Measurements from ENCODE around the gene RELA.
A peak's percentile ranks its signal among the peaks of the same experiment; 100 is the strongest.
"Not testable (repeated sequence)": the region's sequence is repeated elsewhere in the genome, so short reads cannot be mapped to it uniquely, and the experiment has no call there.

The RELA gene

DNA sequence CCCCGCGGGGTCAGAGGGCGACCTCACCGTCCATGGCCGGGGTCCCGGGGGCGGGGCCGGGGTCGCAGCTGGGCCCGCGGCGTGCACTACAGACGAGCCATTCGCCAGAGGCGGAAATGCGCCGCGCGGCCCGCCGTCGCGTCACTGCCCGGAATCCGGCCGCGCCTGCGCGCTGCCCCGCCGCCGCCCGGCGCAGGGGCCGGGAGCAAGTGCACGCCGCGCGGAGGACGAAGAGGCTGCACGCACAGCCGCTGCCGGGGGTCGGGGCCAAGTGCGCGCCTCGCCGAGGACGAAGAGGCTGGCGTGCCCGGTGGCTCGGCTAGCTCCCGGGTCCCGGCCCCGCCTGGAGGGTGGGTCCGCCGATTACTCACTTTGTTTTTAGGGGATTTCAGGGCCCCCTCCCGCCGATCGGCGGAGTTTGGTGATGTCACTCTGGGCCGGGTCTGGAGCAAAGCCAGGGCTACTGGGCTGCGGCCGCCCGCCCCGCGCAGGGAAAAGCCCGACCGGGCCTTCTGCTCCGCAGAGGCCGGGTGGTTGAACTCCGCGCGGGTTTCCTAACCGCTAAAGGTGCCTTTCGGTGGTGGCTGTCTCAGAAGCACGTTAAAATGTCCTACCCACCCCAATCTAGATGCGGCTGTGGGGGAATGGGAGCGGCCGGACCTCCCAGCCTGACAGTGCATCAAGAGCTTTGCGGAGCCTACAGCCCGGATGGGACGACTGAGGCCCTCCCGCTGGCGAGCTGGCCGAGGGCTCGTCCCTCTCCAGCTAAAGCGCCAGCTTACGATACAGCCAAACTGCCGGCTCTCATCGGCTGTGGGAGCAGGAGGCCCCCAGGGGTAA lies at the start of gene RELA:
Gene RELA, minus strand, starts transcription at position 118 of the 840 bp plus-strand sequence. Its CDS starts 84 bp downstream, at position 34.
- DNase-seq (ENCODE audit: low spot score): peak; percentile 93

- peak; percentile 98 for DNase-seq (ENCODE audit: low spot score)
These were observed 49.3 kb upstream of the RELA start, which contains the start of gene KAT5 for GRCh38 chr11:65711785-65712632. Gene KAT5, plus strand, starts transcription at chr11:65712252. Its CDS starts 16 bp downstream, at chr11:65712268.

- DNase-seq (ENCODE audit: low spot score): no peak
These were observed 47.7 kb upstream of the RELA start for GRCh38 chr11:65710421-65710820.

GRCh38 chr11:65709661-65710060 lies 46.9 kb upstream of the RELA start:
- DNase-seq (ENCODE audit: low spot score): no peak

- DNase-seq (ENCODE audit: low spot score): no peak
These were observed 45.7 kb upstream of the RELA start for GRCh38 chr11:65708451-65708850.

DNA sequence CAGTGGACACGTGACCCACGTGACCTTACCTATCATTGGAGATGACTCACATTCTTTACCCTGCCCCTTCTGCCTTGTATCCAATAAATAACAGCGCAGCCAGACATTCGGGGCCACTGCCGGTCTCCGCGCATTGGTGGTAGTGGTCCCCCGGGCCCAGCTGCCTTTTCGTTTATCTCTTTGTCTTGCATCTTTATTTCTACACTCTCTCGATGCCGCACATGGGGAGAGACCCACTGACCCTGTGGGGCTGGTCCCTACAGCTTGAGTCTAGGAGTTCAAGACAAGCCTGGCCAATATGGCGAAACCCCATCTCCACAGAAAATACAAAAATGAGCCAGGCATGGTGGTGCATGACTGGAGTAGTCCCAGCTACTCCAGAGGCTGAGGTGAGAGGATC lies 44.3 kb upstream of the RELA start:
- DNase-seq (ENCODE audit: low spot score): not testable (repeated sequence)

DNA sequence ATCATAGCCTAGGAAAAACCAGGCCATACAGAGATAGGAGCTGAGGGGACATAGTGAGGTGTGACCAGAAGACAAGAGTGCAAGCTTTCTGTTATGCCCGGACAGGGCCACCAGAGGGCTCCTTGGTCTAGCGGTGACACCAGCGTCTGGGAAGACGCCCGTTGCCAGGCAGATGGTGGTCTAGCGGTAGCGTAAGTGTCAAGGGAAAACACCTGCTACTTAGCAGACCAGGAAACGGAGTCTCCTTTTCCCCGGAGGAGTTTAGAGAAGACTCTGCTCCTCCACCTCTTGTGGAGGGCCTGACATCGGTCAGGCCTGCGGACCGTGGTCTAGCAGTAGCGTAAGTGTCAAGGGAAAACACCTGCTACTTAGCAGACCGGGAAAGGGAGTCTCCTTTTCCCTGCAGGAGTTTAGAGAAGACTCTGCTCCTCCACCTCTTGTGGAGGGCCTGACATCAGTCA lies 43.6 kb upstream of the RELA start:
- peak; percentile 53 for DNase-seq (ENCODE audit: low spot score)

GRCh38 chr11:65703846-65704245 lies 41.1 kb upstream of the RELA start:
- DNase-seq (ENCODE audit: low spot score): no peak

- DNase-seq (ENCODE audit: low spot score): no peak
These were observed 39.0 kb upstream of the RELA start for GRCh38 chr11:65701686-65702085.

GRCh38 chr11:65700399-65700798 lies 37.7 kb upstream of the RELA start:
- peak; percentile 25 for DNase-seq (ENCODE audit: low spot score)

DNA sequence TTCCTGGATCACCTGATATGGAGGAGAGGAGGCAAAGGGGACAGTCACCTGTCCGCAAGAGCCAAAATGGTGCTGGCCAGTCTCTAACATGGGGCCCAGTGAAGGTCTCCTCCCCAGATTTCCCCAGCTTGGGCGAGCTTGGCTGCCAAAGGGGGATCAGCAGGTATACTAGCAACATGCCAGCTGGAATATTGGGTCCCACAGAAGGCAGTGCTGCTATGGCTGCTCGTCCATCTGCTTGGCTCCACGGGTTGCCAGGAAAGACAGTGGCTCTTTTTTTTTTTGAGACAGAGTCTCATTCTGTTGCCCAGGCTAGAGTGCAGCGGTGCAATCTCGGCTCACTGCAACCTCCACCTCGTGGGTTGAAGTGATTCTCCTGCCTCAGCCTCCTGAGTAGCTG lies 36.6 kb upstream of the RELA start:
- DNase-seq (ENCODE audit: low spot score): no peak

GRCh38 chr11:65698205-65698604 lies 35.5 kb upstream of the RELA start:
- no peak for DNase-seq (ENCODE audit: low spot score)

- DNase-seq (ENCODE audit: low spot score): no peak
These were observed 34.3 kb upstream of the RELA start for GRCh38 chr11:65696802-65697552.

GRCh38 chr11:65695459-65696241 lies 32.9 kb upstream of the RELA start:
- DNase-seq (ENCODE audit: low spot score): peak; percentile 81

DNA sequence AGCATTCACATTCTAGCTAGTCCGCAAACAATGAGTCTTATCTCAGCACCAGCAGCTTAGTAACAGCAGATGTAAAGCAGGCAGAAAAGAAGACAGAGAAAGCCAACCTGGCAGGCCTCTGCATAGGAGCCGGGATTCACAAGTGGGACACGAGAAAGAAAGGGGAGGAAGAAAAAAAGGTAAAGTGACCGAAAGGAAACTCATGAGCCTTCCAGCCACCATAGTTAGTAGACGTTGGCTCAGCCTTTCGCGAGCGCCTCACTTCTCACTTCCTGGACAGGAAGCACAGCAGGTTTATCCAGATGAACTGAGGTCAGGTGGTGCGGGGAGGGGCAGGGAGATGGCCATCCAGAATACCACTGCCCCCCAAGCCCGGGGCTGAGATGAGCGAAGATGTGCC lies 29.7 kb upstream of the RELA start:
- no peak for DNase-seq (ENCODE audit: low spot score)

GRCh38 chr11:65691847-65692246 lies 29.1 kb upstream of the RELA start:
- DNase-seq (ENCODE audit: low spot score): not testable (repeated sequence)

GRCh38 chr11:65685981-65686380 lies 23.3 kb upstream of the RELA start:
- no peak for DNase-seq (ENCODE audit: low spot score)

- not testable (repeated sequence) for DNase-seq (ENCODE audit: low spot score)
These were observed 20.8 kb upstream of the RELA start for GRCh38 chr11:65683480-65683879.

DNA sequence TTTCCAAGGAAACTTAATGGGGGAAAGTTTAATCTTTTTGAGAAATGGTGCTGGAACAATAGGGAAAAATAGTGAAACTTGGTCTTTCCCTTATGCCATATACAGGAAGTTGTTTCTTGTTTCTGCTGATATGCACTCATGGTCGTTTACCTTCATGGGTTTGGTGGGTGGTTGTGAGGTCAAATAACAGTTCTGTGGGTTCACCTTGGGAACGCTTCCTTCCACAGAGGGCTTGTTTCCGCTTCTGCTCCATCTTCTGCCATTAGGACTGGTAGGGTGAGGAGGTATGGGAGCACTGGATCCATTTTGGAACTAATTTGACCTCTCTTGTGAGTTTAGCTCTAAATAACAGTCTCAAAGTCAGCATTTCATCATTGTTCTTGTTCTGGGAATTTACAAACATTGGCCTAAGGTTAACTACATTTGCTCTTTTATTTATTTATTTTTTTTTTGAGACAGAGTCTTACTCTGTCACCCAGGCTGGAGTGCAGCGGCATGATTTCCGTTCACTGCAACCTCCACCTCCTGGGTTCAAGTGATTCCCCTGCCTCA lies 17.6 kb upstream of the RELA start:
- DNase-seq (ENCODE audit: low spot score): no peak

DNA sequence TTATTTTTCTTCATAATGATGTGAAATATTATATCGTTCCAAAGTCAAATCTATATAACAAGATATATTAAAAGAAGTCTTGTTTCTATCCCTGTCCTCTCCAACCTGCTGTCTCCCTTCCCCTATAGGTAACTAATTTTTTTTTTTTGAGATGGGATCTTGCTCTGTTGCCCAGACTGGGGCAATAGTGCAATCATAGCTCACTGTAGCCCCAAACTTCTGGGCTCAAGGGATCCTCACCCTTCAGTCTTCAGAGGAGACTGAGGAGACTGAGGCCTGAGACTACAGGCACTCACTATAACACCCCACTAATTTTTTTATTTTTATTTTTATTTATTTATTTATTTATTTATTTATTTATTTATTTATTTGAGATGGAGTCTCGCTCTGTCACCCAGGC lies 10.3 kb upstream of the RELA start:
- no peak for DNase-seq (ENCODE audit: low spot score)
